ENCODE data around the gene DZIP1L. TPM values are rescaled to one million over a fixed set of nuclear protein-coding genes. Genes with fewer than 3 reads are reported as not detected.

The DZIP1L gene
- total and polyA plus RNA-seq, 9 of the 15 experiments (the other 6 are each of a cell fraction or from before 2014, with no cell fraction given) = 0.03 to 1.5 (median 0.48) TPM; not detected in 1

DNA sequence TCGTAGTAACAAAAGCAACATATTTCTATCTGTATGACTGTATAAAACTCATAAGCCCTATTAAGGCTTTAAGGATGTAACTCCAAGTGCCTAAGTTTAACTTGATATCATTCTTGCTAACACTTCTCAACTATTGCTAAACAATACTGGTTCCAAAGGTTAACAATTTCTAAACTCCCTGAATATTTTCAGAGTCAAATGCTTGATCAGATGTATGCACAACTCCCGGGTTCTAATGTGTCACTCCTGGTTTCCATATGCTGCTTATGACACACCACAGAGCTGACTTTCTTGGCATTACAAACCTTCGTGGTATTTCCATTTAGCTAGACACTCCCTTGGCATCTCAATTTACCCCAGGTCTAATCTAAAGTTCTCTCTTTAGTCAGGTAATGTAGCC lies 26.3 kb downstream of the DZIP1L start:
- Histone ChIP-seq H3K9ac (ENCODE audit: insufficient read depth in 1 of 2, low read depth in 2 of 2, low read length in 2 of 2) (no peak overlapping the region), H3K4me1 (replicated peaks in 1 of 2; ENCODE audit: control insufficient read depth in 2 of 2, insufficient read depth in 2 of 2, low read length in 2 of 2) (no peaks in the 10 kb centered on the region), H3K27me3 (ENCODE audit: control insufficient read depth in 2 of 2, insufficient read depth in 2 of 2, low read length in 2 of 2) (no peaks in the 10 kb centered on the region; a peak in 1 of 5 replicates), H3K4me2 (ENCODE audit: insufficient read depth, low read length) (no peak overlapping the region), H3K9me1 (ENCODE audit: control insufficient read depth, insufficient read depth, low read length) (no peaks in the 10 kb centered on the region), H3K4me3 (no peak overlapping the region), H4K20me1 (replicated peaks; ENCODE audit: control insufficient read depth, insufficient read depth, low read length) (no peaks in the 10 kb centered on the region), H2AFZ (ENCODE audit: low read depth, low read length) (no peak overlapping the region), H3K9me3 (replicated peaks; ENCODE audit: control insufficient read depth, insufficient read depth, low read depth, low read length) (no peaks in the 10 kb centered on the region), H3K36me3 (ENCODE audit: control insufficient read depth, insufficient read depth, low read length) (no peaks in the 10 kb centered on the region), H3K27ac (ENCODE audit: extremely low read depth, low read depth, low read length) (no peak overlapping the region), H3K79me2 (ENCODE audit: control insufficient read depth, insufficient read depth, low read length) (no peaks in the 10 kb centered on the region)
- 0% methylated on average over 3 of the region's 3 CpGs for WGBS (ENCODE audit: insufficient coverage, low coverage, missing lambda C conversion rate)
- intact Hi-C loops (cut with micrococcal nuclease) = no loop called here
- no TSS peak for BruUV-seq (replicated peaks)
- in situ Hi-C loops (cut with MboI) = no loop called here
- FAIRE-seq = no peak
- POLR2A ChIA-PET = interaction anchor here (0.7 kb wide), 1 partner anchor 12 kb away, joined by 3 read pairs; no protein-coding TSS in a partner anchor
- DNase-seq (ENCODE audit: extremely low read depth in 1 of 4, low spot score in 3 of 4) = no peak
- TF ChIP-seq, protein P1, sequence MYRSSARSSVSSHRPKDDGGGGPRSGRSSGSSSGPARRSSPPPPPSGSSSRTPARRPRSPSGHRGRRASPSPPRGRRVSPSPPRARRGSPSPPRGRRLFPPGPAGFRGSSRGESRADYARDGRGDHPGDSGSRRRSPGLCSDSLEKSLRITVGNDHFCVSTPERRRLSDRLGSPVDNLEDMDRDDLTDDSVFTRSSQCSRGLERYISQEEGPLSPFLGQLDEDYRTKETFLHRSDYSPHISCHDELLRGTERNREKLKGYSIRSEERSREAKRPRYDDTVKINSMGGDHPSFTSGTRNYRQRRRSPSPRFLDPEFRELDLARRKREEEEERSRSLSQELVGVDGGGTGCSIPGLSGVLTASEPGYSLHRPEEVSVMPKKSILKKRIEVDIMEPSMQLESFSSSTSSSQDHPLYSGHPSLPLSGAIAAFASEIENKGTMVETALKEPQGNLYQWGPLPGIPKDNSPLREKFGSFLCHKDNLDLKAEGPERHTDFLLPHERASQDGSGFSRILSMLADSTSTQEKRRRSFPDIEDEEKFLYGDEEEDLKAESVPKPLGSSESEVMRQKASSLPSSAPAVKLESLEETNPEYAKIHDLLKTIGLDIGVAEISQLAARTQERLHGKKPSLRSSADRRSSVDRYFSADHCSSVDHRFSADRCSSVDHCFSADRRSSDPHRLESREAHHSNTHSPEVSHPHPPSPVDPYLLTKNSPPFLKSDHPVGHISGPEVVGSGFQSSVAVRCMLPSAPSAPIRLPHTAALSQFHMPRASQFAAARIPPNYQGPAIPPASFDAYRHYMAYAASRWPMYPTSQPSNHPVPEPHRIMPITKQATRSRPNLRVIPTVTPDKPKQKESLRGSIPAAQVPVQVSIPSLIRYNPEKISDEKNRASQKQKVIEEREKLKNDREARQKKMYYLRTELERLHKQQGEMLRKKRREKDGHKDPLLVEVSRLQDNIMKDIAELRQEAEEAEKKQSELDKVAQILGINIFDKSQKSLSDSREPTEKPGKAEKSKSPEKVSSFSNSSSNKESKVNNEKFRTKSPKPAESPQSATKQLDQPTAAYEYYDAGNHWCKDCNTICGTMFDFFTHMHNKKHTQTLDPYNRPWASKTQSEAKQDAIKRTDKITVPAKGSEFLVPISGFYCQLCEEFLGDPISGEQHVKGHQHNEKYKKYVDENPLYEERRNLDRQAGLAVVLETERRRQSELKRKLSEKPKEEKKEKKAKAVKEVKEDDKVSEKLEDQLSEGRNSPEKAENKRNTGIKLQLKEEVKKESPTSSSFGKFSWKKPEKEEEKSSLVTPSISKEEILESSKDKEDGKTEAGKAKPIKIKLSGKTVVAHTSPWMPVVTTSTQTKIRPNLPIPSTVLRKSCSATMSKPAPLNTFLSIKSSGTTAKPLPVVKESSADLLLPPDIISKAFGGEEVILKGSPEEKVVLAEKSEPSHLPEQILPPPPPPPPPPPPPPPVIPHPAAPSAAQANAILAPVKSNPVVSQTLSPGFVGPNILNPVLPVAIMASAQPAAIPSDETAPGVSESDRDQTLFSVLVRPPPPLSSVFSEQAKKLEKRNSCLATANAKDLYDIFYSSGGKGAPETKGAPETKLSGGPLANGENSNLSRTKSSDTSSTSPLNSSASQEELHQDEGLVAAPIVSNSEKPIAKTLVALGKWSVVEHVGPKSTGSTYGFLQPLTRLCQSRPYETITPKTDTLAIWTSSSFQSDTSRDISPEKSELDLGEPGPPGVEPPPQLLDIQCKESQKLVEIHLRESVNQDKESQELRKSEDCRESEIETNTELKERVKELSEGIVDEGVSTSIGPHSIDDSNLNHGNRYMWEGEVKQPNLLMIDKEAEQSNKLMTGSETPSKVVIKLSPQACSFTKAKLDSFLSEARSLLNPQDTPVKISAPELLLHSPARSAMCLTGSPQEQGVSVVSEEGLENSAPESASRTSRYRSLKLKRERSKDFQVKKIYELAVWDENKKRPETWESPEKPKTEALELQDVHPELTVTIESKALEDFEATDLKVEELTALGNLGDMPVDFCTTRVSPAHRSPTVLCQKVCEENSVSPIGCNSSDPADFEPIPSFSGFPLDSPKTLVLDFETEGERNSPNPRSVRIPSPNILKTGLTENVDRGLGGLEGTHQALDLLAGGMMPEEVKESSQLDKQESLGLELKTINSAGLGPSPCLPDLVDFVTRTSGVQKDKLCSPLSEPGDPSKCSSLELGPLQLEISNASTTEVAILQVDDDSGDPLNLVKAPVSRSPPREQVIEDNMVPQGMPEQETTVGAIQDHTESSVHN (IDR thresholded peaks at IDR 0.05; ENCODE audit: borderline replicate concordance in 1 of 2, low read depth in 1 of 2) = no peak
- TF ChIP-seq BCL6 (CRISPR knock-in tag; IDR thresholded peaks at IDR 0.05) (no peak), CREM (IDR thresholded peaks at IDR 0.05; ENCODE audit: low read depth) (no peak), SETDB1 (IDR thresholded peaks at IDR 0.05; ENCODE audit: low read length) (no peak), ZNF316 (IDR thresholded peaks at IDR 0.05) (no peak)
- TF ChIP-seq, protein P2, sequence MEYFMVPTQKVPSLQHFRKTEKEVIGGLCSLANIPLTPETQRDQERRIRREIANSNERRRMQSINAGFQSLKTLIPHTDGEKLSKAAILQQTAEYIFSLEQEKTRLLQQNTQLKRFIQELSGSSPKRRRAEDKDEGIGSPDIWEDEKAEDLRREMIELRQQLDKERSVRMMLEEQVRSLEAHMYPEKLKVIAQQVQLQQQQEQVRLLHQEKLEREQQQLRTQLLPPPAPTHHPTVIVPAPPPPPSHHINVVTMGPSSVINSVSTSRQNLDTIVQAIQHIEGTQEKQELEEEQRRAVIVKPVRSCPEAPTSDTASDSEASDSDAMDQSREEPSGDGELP (CRISPR knock-in tag; IDR thresholded peaks at IDR 0.05; ENCODE audit: borderline replicate concordance) = no peak
- TF ChIP-seq, protein P3, sequence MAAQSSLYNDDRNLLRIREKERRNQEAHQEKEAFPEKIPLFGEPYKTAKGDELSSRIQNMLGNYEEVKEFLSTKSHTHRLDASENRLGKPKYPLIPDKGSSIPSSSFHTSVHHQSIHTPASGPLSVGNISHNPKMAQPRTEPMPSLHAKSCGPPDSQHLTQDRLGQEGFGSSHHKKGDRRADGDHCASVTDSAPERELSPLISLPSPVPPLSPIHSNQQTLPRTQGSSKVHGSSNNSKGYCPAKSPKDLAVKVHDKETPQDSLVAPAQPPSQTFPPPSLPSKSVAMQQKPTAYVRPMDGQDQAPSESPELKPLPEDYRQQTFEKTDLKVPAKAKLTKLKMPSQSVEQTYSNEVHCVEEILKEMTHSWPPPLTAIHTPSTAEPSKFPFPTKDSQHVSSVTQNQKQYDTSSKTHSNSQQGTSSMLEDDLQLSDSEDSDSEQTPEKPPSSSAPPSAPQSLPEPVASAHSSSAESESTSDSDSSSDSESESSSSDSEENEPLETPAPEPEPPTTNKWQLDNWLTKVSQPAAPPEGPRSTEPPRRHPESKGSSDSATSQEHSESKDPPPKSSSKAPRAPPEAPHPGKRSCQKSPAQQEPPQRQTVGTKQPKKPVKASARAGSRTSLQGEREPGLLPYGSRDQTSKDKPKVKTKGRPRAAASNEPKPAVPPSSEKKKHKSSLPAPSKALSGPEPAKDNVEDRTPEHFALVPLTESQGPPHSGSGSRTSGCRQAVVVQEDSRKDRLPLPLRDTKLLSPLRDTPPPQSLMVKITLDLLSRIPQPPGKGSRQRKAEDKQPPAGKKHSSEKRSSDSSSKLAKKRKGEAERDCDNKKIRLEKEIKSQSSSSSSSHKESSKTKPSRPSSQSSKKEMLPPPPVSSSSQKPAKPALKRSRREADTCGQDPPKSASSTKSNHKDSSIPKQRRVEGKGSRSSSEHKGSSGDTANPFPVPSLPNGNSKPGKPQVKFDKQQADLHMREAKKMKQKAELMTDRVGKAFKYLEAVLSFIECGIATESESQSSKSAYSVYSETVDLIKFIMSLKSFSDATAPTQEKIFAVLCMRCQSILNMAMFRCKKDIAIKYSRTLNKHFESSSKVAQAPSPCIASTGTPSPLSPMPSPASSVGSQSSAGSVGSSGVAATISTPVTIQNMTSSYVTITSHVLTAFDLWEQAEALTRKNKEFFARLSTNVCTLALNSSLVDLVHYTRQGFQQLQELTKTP (IDR thresholded peaks at IDR 0.05; ENCODE audit: low read depth in 1 of 2, partially characterized antibody in 2 of 2) = no peak
- no peak for ATAC-seq
- CTCF ChIA-PET (ENCODE audit: low intra/inter-chr PET ratio) = no interaction called here

Data from K562 (cell line).